Fibroblast of lung (primary cell): ENCODE measurements around the gene TRIM71. TPM values are rescaled to one million over a fixed set of nuclear protein-coding genes. Genes with fewer than 3 reads are reported as not detected.

Experiments
- DNase-seq, 2 donors: peaks; one replicate each; pipeline versions ENCODE4 v3.0.0 to v3.0.0-alpha.2; 2010; ENCODE audit warnings: low read depth in 2 of 2
- H2AFZ ChIP-seq: 2 replicates; pipeline ENCODE4 v1.5.1; 2012; ENCODE audit warnings: low read length, control low read depth, inconsistent platforms
- H3K27ac ChIP-seq: 2 replicates; pipeline ENCODE4 v1.5.1; 2011; ENCODE audit warnings: low read length, control low read depth; ENCODE audit not compliant: insufficient read depth
- H3K27me3 ChIP-seq: 2 replicates; pipeline ENCODE4 v1.5.1; 2011; ENCODE audit warnings: mild to moderate bottlenecking, low read length; ENCODE audit not compliant: control insufficient read depth, insufficient read depth
- H3K36me3 ChIP-seq: 2 replicates; pipeline ENCODE4 v1.5.1; 2011; ENCODE audit warnings: low read length; ENCODE audit not compliant: control insufficient read depth, insufficient read depth
- H3K4me1 ChIP-seq: 2 replicates; pipeline ENCODE4 v1.5.1; 2011; ENCODE audit warnings: low read length; ENCODE audit not compliant: control insufficient read depth, insufficient read depth; ENCODE audit errors: extremely low read depth
- H3K4me2 ChIP-seq: 2 replicates; pipeline ENCODE4 v1.5.1; 2011; ENCODE audit warnings: low read length, control low read depth; ENCODE audit not compliant: insufficient read depth; ENCODE audit errors: extremely low read depth
- H3K4me3 ChIP-seq, 4 experiments: fragments of 200-600 bp in 1 of 4; sonication (generic) in 1 of 4; replicated peaks in 1 of 4; 2 replicates each; pipeline ENCODE4 v1.5.1; 2011 to 2016; ENCODE audit warnings: low read length in 4 of 4, low read depth in 3 of 4, mild to moderate bottlenecking in 3 of 4, control low read depth in 2 of 4, inconsistent platforms in 1 of 4, mixed read lengths in 1 of 4; ENCODE audit not compliant: insufficient read depth in 1 of 4; ENCODE audit errors: control extremely low read depth in 1 of 4
- H3K79me2 ChIP-seq: 2 replicates; pipeline ENCODE4 v1.5.1; 2012; ENCODE audit warnings: mild to moderate bottlenecking, low read length, inconsistent platforms; ENCODE audit not compliant: control insufficient read depth, insufficient read depth
- H3K9ac ChIP-seq: 2 replicates; pipeline ENCODE4 v1.5.1; 2011; ENCODE audit warnings: mild to moderate bottlenecking, low read length, control low read depth; ENCODE audit not compliant: insufficient read depth
- H3K9me3 ChIP-seq: 2 replicates; pipeline ENCODE4 v1.5.1; 2012; ENCODE audit warnings: low read depth, low read length; ENCODE audit not compliant: control insufficient read depth, insufficient read depth
- H4K20me1 ChIP-seq: 2 replicates; pipeline ENCODE4 v1.5.1; 2011; ENCODE audit warnings: low read length; ENCODE audit not compliant: control insufficient read depth, insufficient read depth; ENCODE audit errors: extremely low read depth
- CTCF ChIP-seq, 2 donors: IDR thresholded peaks in 1 of 2; conservative IDR thresholded peaks in 1 of 2; 1 replicate in 1 of 2; 2 replicates in 1 of 2; pipeline ENCODE4 v1.5.1; 2011 to 2012; ENCODE audit warnings: low read length in 2 of 2, control low read depth in 1 of 2, inconsistent platforms in 1 of 2, low read depth in 1 of 2, mild to moderate bottlenecking in 1 of 2
- EZH2 ChIP-seq: IDR thresholded peaks from 2 replicates; pipeline ENCODE4 v1.5.1; 2012; ENCODE audit warnings: low read length, control low read depth, mild to moderate bottlenecking; ENCODE audit errors: missing control alignments
- polyA plus RNA-seq, 2 donors: library from polyadenylated mRNA; depleted of rRNA in 1 of 2; stranded (reverse) in 1 of 2; unstranded in 1 of 2; fragments of >200 nt; gene quantifications; 2 replicates each; pipeline ENCODE4 v1.2.1, GENCODE V29; 2011 to 2012; ENCODE audit warnings: missing spikeins in 1 of 2
- total RNA-seq: library from RNA; depleted of rRNA; stranded (reverse); fragments of >200 nt; gene quantifications from 2 replicates; pipeline ENCODE4 v1.2.1, GENCODE V29; 2014

Gene TRIM71
- total and polyA plus RNA-seq, 2 donors (not counting 1 experiment from before 2014, with no cell fraction given): under 0.01 to 0.02 TPM

DNA sequence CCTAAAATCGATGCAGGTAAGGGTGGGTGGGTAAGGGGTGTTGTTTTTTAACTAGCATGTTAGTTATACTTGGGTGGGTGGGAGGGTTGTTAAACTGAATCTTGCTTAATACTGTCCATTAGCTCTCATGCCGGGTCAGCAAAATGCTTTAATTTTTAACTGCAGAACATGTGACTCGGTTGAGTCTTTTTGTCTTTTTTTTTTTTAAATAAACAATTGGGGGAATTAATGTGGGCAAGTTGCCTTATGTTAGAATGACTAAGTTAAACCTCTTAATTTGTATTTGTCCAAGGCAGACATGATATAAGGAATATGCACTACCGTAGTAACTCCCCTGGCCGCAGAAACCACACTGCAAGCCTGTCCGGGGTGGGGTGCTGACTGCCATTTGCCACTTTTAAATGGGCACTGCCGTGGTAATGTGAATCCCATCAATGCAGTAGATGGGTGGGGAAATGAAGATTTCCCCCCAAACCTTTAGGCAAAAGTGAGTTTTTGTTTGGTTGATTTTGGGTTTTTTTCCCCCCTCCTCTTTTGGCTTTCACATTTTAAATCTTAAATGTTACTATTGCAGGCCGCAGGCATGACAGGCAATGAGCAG is 79.3 kb downstream of the TRIM71 start:
- peaks cover 12% of the 10 kb centered on the region for H3K27me3 ChIP-seq
- no peaks in the 10 kb centered on the region for H3K79me2 ChIP-seq
- H3K36me3 ChIP-seq: no peaks in the 10 kb centered on the region
- no peaks in the 10 kb centered on the region for H3K9me3 ChIP-seq
- H3K4me3 ChIP-seq: no peak overlapping the region
- no peak overlapping the region for H3K9ac ChIP-seq
- H2AFZ ChIP-seq: no peak overlapping the region
- no peak overlapping the region for H3K27ac ChIP-seq
- peak; percentile 18 to 34 for DNase-seq
- no peak overlapping the region for H3K4me2 ChIP-seq
- H3K4me1 ChIP-seq: no peaks in the 10 kb centered on the region
- H4K20me1 ChIP-seq: no peaks in the 10 kb centered on the region
- TF ChIP-seq EZH2 (no peak), CTCF (conservative IDR thresholded peaks at IDR 0.05 in 1 of 2, IDR thresholded peaks at IDR 0.05 in 1 of 2; ENCODE audit: low read depth in 1 of 2, low read length in 2 of 2) (no peak)

DNA sequence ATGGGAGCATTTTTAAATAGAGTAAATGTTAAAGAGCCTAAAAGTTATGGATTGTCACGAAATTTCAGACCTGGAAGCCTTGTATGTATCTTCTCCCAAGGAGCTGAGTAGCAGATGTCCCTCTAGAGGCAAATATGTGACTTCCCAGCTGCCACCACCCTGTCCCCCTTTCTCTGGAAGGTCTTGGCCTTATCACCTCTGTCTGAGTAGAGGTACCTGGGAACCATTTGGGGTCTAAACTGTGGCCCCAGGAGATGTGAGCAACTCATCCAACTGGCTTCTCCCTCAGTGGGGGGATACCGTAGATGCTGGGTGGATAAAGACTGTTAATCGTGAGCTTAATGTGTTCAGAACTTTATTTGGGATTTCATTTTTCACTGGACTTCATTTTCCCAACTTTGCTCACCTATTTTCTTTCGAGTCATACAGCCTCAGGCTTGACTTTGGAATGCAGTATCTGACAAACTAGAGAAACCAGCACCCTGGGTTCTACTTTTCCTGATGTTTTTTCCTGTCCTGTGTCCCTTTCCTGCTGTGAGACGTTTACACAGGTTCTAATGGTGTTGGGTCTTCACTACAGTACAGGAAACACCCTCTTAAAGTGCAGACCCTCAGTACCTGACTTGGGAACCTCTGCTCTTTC is 80.3 kb downstream of the TRIM71 start:
- no peaks in the 10 kb centered on the region for H3K9me3 ChIP-seq
- H3K4me2 ChIP-seq: no peak overlapping the region
- H3K4me1 ChIP-seq: no peaks in the 10 kb centered on the region
- H3K27ac ChIP-seq: no peak overlapping the region
- TF ChIP-seq EZH2 (no peak), CTCF (conservative IDR thresholded peaks at IDR 0.05 in 1 of 2, IDR thresholded peaks at IDR 0.05 in 1 of 2; ENCODE audit: low read depth in 1 of 2, low read length in 2 of 2) (no peak)
- peaks cover 12% of the 10 kb centered on the region for H3K27me3 ChIP-seq
- DNase-seq: no peak
- no peak overlapping the region for H3K9ac ChIP-seq
- H3K4me3 ChIP-seq: no peak overlapping the region
- no peaks in the 10 kb centered on the region for H3K36me3 ChIP-seq
- H3K79me2 ChIP-seq: no peaks in the 10 kb centered on the region
- H2AFZ ChIP-seq: no peak overlapping the region
- H4K20me1 ChIP-seq: no peaks in the 10 kb centered on the region

- Histone ChIP-seq H2AFZ (no peak overlapping the region), H3K9me3 (no peaks in the 10 kb centered on the region), H3K4me2 (no peak overlapping the region), H3K4me1 (no peaks in the 10 kb centered on the region), H3K27ac (no peak overlapping the region), H3K27me3 (peaks cover 11% of the 10 kb centered on the region), H3K36me3 (no peaks in the 10 kb centered on the region), H3K9ac (no peak overlapping the region), H4K20me1 (no peaks in the 10 kb centered on the region), H3K79me2 (no peaks in the 10 kb centered on the region), H3K4me3 (no peak overlapping the region)
- TF ChIP-seq EZH2: no peak
- no peak for TF ChIP-seq CTCF (conservative IDR thresholded peaks at IDR 0.05 in 1 of 2, IDR thresholded peaks at IDR 0.05 in 1 of 2; ENCODE audit: low read depth in 1 of 2, low read length in 2 of 2)
- no peak for DNase-seq
Observed at GRCh38 chr3:32899265-32899664, 81.5 kb downstream of the TRIM71 start.
